NCI-H2029 (cell line): ENCODE results near the gene OR52E5.

Experiments
- DNase-seq: peaks from one replicate; lab custom pipeline; 2025; lab: John Stamatoyannopoulos, UW

The OR52E5 gene

DNA sequence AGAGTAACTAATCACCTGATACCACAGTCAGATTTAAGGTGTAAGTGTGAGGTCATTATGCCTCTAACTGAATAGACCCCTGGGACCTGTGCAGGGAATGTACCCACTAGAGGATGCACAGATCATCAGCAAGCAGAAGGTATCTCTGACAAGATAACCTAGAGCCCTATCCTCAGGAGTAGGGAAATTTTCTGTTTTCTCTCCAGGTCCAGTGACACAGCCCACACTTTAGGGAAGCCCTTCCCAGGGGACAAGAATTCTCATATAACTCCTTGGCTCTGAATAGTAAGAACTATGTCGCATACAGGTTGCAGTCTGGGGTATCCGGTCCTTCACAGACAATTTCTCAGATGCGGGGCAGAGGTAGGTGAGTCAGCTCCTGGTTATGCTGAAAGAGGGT, at the start of gene OR52E5:
OR52E5 (plus strand) TSS at position 301 of the 400 bp plus-strand sequence. CDS start 7,569 bp downstream, outside the sequence.
- DNase-seq, result no peak

DNA sequence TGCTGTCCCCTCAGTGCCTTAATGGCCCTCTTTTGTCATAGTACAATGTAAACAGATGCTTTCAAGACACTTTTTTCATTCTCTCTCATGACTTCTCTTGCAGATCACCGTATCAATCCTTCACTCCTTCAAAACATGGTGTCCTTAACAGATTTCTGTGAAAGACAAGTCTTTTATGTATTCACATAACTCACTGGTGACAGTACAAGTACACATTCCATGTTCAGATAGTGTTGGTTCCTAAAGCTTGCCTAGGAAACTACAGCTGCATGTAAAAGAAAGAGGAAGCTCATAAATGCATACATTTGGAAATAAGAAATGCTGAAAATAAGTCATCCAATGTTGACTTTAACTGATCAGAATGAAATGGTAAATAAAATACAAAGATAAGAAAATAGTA, 46.3 kb upstream of the OR52E5 start:
- no peak for DNase-seq

DNA sequence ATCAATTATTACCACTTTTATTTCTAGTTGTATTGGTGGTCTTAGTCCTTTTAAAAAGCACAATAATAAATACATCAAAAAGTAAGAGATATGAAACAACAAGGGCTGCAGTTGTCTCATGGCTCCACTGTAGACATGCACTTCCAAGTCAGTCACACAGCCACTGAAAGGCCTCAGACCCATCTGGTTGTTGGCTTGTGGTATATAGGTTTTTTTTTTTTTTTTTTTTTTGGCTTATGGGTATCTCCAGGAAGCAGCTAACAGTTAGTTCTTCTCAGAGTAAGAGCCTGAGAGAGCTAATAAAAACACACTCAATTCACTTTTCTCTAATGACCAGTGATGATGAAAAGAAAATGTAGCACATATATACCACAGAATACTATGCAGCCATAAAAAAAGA, 45.3 kb upstream of the OR52E5 start:
- DNase-seq, result no peak

DNA sequence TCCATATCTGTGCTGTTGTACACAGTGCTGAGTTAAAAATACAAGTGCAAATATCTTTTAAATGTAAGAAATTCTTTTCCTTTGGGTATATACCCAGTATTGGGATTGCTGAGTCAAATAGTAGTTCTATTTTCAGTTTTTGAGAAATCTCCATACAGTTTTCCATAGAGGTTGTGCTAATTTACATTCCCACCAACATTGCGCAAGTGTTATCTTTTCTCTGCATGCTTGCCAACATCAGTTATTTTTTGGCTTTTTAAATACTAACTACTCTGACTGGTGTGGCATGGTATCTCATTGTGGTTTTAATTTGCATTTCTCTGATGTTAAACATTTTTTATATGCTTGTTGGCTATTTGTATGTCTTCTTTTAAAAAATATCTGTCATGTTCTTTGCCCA, 42.0 kb upstream of the OR52E5 start:
- no peak for DNase-seq

DNA sequence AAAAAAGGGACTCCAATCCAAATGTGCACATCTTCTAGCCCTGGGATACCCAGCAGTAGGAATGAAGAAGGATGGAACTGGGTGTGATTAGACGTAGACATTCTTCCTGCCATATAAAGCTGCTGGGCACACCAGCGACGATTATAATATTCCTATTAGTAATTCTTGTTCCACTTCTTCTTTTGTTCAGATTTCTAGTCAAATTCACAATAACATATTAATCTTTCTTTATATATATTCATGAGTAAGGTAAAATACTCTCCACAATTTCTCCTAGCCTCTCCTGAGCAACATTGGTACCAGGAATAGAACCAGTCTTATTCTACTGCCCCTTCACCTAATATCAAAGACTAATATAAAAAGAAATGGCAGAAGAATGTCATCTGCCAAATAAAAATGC, 35.4 kb upstream of the OR52E5 start, which contains the start of gene OR52E8:
OR52E8 (minus strand) TSS at position 101 of the 400 bp plus-strand sequence; CDS start at position 101, 0 bp downstream.
- DNase-seq, result no peak

DNA sequence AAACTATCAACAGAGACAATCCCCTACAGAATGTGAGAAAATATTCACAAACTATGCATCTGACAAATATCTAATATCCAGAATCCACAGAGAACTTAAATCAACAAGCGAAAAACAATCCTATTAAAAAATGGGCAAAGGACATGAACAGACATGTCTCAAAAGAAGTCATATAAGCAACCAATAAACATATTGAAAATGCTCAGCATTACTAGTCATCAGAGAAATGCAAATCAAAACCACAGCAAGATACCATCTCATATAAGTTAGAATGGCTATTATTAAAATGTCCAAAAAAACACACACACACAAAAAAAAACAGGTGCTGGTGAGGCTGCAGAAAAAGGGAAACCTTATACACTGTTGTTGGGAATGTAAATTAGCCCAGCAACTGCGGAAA, 27.2 kb upstream of the OR52E5 start:
- no peak for DNase-seq

DNA sequence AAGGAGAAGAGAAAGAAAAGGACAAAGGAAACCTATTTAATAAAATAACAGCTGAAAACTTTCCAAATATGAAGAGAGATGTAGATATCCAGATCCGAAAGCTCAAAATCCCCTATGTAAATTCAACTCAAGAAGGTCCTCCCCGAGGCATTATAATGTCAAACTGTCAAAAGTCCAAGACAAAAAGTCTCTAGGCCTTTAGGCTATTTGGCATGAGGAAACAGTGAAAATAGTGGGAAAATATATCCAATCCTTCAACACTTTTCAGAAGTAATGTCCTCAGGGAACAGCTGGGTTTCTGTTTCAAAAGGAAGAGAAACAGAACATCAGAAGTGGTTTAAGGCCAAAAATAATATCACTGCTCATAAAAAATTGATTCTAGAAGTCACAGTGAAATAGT, 14.4 kb upstream of the OR52E5 start:
- DNase-seq, result no peak

DNA sequence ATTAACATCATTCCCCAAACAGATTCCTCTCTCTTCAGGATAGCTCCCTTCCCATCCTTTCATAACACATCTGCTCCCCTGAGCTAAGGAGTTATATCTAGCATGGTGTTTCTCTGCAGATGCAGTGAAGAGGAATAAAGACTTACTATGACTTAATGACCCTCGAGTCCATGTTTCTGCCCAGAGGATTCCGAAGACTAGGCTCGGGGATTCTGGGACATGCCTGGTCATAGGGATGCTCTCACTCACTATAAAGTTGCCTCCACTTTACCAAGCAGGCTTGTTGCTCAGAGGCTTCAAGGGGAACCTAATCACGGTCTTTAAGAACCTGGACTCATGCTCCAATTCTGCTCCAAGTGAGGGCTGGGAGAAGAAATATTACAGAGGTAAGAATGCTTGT, 12.7 kb upstream of the OR52E5 start, which contains the start of gene OR52E4:
OR52E4 (plus strand) TSS at position 301 of the 400 bp plus-strand sequence. CDS start 3,664 bp downstream, outside the sequence.
- no peak for DNase-seq

DNA sequence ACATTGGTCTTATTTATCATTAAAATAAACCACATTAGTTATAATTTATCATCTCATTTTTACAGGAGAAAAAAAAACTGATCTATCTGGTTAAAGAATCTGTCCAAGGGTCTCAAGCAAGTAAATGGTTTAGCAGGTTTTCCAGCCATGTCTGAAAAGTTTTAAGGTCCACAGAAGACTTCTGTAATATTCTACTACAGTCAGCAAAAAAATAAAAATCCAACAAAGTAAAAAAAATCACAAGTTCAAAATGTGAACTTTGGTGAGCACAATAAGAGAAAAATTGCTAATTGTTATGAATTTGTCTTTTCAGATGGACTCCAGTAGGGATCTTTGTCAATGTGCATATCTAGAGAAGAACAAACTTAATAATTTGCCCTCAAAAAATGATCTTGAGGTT, 11.3 kb upstream of the OR52E5 start:
- DNase-seq, result no peak

DNA sequence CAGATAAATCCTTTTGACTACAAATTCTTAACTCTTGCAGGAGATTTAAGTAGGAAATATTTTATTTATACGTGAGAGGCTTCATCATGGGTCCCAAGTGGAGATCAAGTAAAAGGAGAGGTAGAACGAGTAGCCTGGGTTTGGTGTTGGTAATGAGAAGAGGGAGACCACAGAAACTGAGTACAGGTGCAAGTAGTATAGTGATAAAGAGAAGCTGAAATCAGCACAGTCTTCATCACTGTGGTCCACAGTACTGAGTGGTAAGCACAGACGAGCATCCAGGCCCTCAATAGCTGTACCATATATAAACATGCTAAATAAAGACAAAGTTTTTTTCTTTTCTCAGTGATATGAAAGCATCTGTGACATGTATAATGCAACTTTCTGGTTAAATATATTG, 5.8 kb upstream of the OR52E5 start:
- no peak for DNase-seq

DNA sequence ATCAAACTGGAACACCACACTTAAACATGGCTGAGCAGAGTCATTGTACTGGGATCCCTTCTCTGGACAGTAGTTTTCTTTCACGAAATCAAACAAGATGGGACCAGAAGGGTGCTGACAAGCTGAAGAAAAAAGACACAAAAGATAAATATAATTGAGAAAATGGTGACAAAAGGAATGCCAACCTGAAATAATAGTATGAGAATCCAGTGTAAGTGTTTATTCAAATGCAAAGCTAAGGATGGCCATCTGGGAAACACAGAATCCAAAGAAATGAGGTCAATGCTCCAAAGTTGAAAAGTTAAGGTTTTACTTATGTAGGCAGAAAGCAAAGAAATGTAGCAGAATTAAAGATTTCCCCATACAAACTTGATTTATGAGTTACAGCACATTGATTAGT, 5.3 kb upstream of the OR52E5 start:
- DNase-seq, result no peak

DNA sequence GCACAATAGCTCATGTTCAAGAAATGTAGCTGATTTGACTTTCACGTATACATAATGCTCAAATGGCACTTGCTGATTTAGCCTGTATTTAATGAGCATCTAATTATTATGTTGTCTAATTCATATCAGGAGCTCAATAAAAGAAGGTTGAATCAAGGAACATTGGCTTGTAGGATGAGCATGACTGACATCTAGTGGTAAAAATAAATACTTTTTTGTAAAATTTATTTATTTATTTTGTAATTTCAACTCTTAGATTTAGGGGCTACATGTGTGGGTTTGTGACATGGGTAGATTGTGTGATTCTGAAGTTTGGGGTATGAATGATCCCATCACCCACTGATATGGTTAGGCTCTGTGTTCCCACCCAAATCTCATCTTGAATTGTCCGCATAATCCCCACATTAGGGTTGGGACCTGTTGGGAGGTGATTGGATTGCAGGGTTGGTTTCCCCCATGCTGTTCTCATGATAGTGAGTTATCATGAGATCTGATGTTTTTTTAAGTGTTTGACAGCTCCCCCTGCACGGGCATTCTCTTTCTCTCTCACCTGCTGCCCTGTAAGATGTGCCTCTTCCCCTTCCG, 1.7 kb upstream of the OR52E5 start:
- no peak for DNase-seq

DNA sequence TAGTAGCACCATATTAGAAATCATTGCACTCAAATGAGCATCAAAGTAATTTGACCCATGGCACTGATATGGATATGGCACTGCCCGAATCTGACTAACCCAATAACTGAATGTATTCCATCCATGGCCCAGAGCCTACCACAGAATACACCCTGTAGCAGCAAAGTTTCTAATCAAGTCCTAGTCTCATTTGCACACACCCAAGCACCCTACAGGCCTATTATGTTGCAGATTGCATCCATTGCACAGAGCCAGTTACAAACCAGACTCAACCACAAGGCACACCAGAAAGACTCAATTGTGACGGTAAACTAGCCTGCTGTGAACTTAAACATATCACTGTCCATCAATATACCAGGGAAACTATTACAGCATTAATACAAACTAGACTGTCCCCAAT, 6.5 kb downstream of the OR52E5 start:
- DNase-seq, result no peak

DNA sequence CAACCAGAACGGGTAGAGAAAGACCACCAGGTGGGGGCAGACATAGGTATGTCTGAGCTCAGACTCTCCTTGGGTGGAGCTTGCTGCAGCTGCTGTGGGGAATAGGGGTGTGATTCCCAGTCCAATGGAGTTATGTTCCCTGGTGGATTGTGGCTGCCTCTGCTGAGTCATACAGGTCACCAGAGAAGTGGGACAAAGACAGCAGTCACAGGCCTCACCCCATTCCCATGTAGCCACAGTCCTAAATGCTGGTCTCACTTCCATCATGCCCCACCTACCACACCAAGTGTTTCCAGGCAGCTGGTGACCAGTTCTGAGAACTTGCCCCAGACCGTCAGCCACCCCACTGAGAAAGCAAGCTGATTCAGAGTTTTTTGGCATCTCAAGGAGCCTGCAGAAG, 17.5 kb downstream of the OR52E5 start:
- DNase-seq, result no peak

DNA sequence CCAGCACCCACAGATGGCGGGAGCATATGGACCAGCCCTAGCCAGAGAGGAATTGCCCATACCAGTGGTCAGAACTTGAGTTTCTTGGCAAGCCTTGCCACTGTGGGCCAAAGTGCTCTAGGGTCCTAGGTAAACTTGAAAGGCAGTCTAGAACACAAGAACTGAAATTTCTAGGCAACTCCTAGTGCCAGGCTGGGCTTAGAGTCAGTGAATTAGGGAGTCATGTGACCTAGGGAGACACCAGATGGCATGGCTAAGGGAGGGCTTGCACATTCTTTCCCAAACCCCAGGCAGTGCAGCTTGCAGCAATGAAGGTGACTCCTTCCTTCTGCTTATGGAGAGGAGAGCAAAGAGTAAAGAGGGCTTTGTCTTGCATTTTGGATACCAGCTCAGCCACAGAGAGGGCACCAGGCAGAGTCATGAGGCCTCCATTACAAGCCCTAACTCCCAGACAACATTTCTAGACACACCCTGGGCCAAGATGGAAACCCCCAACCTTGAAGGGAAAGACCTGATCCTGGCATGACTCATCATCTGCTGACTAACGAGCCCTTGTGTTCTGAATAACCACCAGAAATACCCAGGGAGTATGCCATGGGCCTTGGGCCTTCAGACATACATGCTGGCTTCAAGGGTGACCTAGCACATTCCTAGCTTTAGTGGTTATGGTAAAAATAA, 29.9 kb downstream of the OR52E5 start:
- no peak for DNase-seq

DNA sequence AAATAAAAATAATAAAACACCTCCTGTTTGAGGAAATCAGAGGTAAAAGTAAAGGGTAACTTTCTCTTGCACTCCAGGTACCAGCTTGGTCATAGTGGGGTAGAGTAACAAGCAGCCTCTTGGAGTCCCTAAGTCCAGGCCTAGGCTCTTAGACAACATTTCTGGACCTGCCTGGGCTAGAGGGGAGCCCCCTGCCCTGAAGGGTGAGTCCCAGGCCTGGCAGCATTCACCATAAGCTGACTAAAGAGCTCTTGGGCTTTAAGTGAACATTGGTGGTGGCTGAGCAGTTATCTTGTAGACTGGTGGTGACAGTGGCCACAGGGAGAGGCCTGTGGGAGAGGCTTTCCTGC, 30.4 kb downstream of the OR52E5 start:
- DNase-seq, result no peak

DNA sequence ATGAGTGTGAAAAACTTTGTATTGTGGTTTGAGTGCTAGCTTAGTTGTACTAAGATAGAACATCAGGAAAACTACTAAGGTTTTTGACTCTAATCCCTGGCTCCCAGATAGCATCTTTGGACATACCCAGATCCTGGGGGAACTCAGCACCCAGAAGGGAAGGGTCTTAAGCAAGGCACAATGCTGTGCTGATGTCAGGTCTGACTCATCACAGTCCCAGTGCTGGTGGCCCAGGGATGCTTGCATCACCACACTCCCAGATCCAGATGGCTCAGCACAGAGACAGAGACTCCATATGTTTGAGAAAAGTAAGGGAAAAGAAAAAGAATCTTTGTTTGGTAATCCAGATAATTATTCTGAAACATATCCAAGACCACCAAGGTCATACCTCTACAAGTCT, 30.8 kb downstream of the OR52E5 start:
- DNase-seq, result no peak

DNA sequence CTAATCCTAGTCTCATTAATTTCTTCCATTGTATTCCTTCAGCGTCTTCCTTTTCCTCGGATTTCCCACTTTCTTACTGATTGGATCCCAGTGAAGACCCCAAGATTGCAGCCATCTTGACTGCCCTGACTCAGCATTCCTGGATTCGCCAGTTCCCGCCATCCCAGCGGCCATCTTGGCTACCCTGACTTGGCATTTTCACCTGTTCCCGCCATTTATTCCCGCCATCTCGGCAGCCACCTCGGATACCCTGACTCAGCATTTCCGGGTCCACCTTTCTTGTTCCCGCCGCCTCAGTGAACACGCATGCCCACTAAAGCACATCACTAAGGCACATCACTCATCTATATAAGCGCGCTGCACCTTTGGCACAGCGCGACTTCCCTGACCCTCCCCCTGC, 35.3 kb downstream of the OR52E5 start:
- DNase-seq, result no peak

DNA sequence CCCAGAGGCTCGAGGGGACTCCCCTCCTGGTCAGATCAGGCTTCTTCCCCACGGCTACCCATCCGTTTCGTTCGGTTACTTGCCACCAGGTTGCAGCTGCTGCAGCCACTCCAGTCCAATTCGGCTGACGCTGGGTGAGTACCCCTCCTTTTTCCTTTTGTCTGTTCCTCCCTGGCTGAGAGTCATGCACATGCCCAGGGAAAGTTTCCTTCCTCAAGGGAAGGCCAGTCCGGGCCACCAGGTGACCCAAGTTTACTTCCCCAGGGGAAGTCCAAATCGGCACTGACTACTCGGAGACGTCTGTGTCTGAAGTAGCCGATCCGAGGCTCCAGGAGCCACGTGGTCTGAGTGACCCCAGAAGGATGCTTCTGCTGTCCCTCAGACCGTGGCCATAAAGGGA, 35.8 kb downstream of the OR52E5 start:
- DNase-seq, result no peak

DNA sequence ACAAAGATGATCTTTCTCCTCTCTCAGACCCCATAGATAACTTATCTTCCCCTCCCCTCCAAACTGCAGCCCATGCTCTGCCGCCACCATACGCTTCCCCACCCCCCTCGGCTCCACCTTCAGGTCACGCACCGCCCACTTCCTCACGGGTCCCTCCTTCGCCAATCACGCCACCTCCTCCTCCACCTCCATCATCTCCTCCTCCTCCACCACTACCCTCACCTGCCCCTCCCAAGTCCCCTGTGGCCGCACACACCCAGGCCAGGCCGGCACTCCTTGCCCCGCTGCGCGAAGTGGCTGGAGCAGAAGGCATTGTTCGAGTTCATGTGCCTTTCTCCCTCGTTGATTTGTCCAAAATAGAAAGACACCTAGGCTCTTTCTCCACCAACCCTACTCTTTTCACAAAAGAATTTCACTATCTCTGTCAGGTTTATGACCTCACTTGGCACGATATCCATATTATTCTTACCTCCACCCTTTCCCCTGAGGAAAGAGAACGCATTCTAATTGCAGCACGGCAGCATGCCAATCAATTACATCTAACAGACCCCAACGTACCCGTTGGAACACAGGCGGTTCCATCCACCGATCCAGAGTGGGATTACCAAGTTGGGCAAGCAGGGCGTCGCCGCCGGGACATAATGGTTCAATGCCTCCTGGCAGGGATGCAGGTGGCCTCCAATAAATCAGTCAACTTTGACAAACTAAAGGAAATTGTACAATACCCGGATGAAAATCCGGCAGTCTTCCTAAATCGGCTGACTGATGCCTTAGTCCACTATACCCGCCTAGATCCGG, 36.8 kb downstream of the OR52E5 start:
- DNase-seq, result no peak

DNA sequence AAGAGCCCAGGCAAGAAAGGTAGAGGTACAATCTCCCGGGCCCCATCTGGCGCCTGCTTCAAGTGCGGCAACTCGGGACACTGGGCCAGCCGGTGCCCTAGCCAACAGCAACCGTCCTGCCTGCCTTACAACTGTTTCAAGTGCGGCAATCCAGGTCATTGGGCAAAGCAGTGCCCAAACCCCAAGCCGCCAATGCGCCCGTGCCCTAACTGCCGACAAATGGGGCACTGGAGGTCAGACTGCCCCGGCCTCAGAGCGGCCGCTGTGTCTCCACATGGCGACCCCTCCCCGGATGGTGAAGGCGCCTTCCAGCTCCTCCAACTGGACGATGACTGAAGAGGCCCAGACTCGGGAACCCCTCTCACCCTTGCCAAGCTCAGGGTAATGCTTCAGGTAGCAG, 37.6 kb downstream of the OR52E5 start:
- DNase-seq, result no peak

DNA sequence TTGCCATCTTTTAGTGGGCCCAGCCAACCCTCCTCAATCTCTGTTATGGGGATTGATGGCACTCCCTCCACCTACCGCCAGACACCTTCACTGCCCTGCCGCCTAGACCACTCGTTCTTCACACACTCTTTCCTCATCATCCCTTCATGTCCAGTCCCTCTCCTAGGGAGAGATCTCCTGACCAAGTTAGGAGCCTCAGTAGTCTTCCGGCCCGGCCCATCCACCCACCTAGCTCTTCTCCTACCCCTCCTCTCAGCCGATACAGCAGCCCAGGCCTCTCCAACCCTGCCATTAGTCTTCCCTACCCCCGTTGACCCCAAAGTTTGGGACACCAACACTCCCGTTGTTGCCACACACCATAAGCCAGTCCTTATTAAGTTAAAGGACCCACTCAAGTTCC, 38.1 kb downstream of the OR52E5 start:
- no peak for DNase-seq

DNA sequence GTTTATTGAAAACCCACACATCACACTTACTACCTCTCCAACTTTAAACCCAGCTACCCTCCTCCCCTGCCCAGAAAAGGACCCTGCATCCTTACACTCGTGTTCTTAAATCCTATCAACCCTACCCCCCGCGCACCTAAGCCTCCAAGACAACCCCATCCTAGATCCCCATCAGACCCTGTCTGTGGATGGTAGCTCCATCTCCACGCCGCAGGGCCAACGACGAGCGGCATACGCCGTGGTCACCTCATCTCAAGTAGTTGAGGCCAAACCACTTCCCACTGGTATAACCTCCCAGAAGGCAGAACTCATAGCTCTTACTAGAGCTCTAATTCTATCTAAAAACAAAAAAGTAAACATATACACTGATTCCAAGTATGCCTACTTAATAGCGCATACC, 39.7 kb downstream of the OR52E5 start:
- no peak for DNase-seq
